GM13977 (cell line): Measurements from ENCODE around the gene SSR1.

Source experiments
- DNase-seq: peaks from one replicate; pipeline ENCODE4 v3.0.0; 2012; ENCODE audit warnings: low spot score
- in situ Hi-C: fragments of 300-500 bp; cut with MboI; formaldehyde crosslinking; loops from one replicate; pipeline ENCODE4 v1.12.0; 2022; ENCODE audit warnings: low sequenced_read_pairs, low pct_unique_long_range_greater_than_20kb, mixed read lengths, inconsistent platforms; ENCODE audit not compliant: unreplicated experiment
- TF ChIP-seq, protein P1 (sequence below): IDR thresholded peaks from 2 replicates; pipeline ENCODE4 v1.5.1; 2012; ENCODE audit warnings: mild to moderate bottlenecking, control low read depth; ENCODE audit not compliant: insufficient read depth; ENCODE audit errors: extremely low read depth, missing control alignments

SSR1 gene

DNA sequence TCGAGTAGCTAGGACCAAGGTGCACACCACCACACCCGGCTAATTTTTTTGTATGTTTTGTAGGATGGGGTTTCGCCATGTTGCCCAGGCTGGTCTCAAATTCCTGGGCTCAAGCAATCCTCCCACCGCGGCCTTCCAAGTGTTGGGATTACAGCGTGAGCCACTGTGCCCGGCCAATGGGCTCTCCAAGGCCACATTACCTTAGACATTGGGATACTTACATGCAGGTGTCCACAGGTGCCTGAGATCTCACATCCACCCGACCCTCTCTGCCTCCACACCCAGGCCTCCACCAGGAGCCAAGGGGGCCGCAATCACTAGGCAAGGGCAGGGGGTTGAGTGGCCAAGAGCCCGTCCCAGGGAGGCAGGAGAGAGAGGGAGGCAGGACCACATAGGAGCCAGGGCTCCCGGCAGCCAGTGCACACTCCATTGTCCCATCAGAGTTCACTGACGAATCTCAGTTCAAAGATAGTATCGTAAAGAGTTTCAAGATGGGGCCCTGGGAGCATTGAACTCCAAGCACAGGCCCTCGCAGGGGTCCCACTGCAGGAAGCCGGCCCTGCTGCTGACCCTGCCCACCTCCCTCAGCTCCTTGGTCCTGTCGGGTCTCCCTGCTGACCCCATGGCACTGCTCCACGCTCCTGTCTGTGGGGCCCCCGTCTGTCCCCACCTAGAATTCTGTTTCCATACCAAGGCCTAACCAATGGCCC, 55.3 kb downstream of the SSR1 start:
- no peak for DNase-seq
- in situ Hi-C loops: no loop called here
- TF ChIP-seq, protein P1, sequence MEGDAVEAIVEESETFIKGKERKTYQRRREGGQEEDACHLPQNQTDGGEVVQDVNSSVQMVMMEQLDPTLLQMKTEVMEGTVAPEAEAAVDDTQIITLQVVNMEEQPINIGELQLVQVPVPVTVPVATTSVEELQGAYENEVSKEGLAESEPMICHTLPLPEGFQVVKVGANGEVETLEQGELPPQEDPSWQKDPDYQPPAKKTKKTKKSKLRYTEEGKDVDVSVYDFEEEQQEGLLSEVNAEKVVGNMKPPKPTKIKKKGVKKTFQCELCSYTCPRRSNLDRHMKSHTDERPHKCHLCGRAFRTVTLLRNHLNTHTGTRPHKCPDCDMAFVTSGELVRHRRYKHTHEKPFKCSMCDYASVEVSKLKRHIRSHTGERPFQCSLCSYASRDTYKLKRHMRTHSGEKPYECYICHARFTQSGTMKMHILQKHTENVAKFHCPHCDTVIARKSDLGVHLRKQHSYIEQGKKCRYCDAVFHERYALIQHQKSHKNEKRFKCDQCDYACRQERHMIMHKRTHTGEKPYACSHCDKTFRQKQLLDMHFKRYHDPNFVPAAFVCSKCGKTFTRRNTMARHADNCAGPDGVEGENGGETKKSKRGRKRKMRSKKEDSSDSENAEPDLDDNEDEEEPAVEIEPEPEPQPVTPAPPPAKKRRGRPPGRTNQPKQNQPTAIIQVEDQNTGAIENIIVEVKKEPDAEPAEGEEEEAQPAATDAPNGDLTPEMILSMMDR: no peak

DNA sequence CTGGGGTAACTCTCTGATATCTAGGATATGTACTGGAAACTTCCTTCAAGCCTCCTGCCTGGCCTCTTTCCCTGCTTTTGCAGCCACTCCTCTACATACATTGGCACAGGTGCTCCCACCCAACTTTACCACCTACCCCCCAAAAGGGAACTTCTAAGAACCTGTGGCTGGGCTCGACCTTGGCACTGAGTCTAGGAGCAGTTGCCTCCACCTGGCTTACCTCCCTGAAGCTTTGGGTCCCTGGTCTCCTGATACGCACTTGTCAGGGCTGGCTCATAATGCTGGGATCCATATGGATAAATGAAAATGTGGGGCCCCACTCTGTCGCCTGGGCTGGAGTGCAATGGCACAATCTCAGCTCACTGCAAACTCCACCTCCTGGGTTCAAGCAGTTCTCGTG, 56.2 kb downstream of the SSR1 start:
- in situ Hi-C loops: no loop called here
- no peak for DNase-seq
- TF ChIP-seq, protein P1: no peak

DNA sequence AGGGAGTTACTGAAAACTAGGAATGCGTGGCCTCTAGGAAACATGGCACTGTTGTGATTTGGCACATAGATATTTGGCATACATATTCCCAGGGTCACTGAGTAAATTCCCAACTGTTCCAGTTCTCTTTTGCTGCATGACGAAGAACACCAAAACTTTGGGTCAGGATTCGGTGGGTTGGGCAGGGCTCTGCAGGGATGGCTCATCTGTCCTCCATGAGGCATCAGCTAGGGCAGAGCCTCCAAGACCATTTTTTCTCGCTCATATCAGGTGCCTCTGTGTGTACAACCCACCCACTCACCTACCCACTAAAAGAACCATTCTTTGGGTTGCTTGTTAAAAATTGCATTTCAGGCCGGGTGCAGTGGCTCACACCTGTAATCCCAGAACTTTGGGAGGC, 57.1 kb downstream of the SSR1 start:
- DNase-seq: no peak
- in situ Hi-C loops: no loop called here
- TF ChIP-seq, protein P1: no peak

DNA sequence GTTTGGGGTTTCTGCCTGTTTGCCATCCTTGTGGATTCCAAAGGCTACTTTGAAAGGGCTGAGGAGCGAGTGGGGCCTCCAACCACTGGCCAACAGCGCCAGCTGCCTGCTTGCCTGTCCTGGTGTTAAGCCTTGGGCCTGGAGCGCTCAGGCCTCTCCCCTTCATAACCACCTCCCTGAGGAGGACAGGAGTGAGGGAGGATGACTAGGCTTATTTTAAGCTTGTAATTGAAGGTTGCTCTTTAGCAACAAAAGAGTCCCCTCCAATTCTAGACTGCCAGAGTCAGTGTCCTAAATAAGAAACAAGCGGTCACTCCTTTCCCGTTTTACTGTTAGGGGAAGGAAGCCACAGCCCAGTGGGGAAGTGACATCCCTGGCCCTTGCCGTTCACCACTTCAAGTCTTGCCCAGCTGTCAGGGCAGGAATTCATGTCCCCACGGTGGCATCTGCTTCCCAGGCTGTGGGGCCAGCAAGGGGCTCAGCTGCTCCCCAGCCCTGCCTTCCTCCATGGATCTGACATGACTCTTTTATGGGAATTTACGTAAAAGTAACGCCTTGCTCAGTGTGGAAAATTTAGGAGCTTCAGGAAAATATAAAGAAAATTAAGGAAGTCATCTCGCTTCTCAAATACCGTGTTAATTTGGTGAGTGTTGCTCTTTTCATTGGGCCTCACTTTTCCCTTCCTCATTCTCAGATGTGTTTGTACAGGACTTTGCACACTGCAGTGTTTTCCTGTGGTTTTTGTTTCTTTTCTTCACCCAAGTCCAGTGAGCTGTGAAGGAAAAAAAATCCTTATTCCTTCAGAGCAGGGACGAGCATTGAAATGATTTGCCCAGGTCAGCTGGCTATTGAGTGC, 57.8 kb downstream of the SSR1 start:
- TF ChIP-seq, protein P1: no peak
- DNase-seq: no peak
- in situ Hi-C loops: no loop called here

DNA sequence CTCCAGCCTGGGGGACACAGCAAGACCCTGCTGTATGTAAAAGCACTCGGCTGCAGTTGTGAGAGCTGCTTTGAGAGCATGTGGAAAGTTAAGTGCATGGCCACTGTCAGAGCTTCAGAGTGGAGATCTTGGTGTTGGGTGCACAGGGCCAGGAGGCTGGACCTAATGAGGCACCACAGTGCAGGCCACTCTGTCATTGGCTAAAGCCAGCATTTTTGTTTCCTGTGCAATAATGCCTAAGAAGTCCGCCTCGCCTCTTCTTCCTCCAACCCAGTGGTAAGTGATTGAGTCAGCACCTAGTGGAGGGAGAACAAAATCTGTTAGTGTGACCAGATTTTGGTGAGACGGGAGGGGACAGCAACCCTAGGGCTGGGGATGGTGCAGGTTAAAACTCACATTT, 60.6 kb downstream of the SSR1 start:
- DNase-seq: no peak

DNA sequence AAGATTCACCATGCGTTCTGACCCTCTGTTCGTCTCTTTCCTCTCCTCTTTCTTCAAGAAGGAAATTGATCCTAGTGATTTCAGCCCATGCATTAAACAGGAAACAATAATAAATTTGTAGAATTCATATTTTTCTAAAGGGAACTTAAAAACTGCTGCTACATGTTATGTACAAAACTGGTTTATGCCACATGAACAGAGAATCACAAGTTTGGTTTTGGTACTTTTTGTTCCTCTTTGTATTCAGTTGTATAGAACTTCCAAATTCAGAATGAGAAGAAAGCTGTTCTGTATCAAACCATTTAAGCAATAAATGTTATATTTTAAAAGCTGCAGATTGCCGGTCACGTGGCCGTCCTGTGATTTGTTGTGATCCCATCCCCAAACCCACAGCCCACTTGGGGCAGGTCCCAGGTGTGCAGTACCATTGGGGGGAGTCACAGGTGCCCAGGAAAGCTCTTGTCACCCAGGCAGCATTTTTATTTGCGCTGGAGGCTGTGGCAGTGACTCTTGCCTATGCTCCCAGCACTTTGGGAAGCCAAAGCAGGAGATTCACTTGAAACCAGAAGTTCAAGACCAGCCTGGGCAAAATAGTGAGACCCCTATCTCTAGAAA, 61.2 kb downstream of the SSR1 start:
- no peak for DNase-seq
- TF ChIP-seq, protein P1: no peak
- in situ Hi-C loops: no loop called here

More for the DNA sequence above, 60.6 kb downstream of the SSR1 start:
- TF ChIP-seq, protein P1: no peak
- in situ Hi-C loops: no loop called here
